Upper lobe of left lung (tissue), 4 donors: ENCODE data around the gene PDLIM1.

ENCODE experiments used
- CTCF ChIP-seq, 6 experiments: fragments of 450-650 bp in 4 of 6; fragments of 200-600 bp in 2 of 6; sonication (generic) in 2 of 6; IDR thresholded peaks; one replicate each; pipeline ENCODE4 v1.5.1; 2016 to 2019; ENCODE audit warnings: antibody characterized with exemption in 6 of 6
- POLR2A ChIP-seq, 4 donors: fragments of 450-650 bp; IDR thresholded peaks; one replicate each; pipeline ENCODE4 v1.5.1; 2016 to 2017; ENCODE audit warnings: antibody characterized with exemption in 4 of 4, mild to moderate bottlenecking in 2 of 4

- no peak for TF ChIP-seq CTCF (IDR thresholded peaks at IDR 0.05)
- TF ChIP-seq POLR2A (IDR thresholded peaks at IDR 0.05) = no peak
Measured at GRCh38 chr10:95336702-95337101, 45.9 kb upstream of the PDLIM1 start.
